Kidney (tissue), 2 donors: ENCODE data around the gene UGT1A9. TPM values are rescaled to one million over a fixed set of nuclear protein-coding genes. Genes with fewer than 3 reads are reported as not detected.

ENCODE experiments used
- polyA plus RNA-seq: library from polyadenylated mRNA; stranded (reverse); fragments of 350-450 nt; fragmentation: Illumina TruSeq; extraction: RNeasy Lipid Tissue Mini Kit (QIAGEN cat#74804); gene quantifications from one replicate; pipeline ENCODE4 v1.2.3, GENCODE V29; 2014; ENCODE audit warnings: low read depth, low replicate concordance; ENCODE audit not compliant: insufficient read depth
- total RNA-seq: library from RNA; stranded (reverse); fragmentation: NEBNext Ultra II Directional; extraction: Animal tissue kit (Norgen Biotek cat#: 25700); gene quantifications from one replicate; pipeline ENCODE4 v1.2.1, GENCODE V29; 2021
- donor health status: DM: yes; HTN: yes; CAD: no.

The UGT1A9 gene
- total and polyA plus RNA-seq, 2 donors from 2014 or later, result 1.4 to 414 TPM

Other genes with a start within 250 kb of the UGT1A9 start
- 51.6 TPM for gene USP40, start 105.1 kb upstream of the UGT1A9 start, total RNA-seq
- gene USP40, start 105.1 kb upstream of the UGT1A9 start, polyA plus RNA-seq, result 28.5 TPM
- gene UGT1A8, start 54.3 kb upstream of the UGT1A9 start, total RNA-seq, result not detected
- gene UGT1A8, start 54.3 kb upstream of the UGT1A9 start, polyA plus RNA-seq, result 30.0 TPM
- not detected for gene UGT1A10, start 35.5 kb upstream of the UGT1A9 start, total RNA-seq
- gene UGT1A10, start 35.5 kb upstream of the UGT1A9 start, polyA plus RNA-seq, result 6.6 TPM
- 0.35 TPM for gene UGT1A7, start 10.0 kb downstream of the UGT1A9 start, total RNA-seq
- gene UGT1A7, start 10.0 kb downstream of the UGT1A9 start, polyA plus RNA-seq, result 1.3 TPM
- gene UGT1A6, start 21.0 kb downstream of the UGT1A9 start, total RNA-seq, result 43.7 TPM
- gene UGT1A6, start 21.0 kb downstream of the UGT1A9 start, polyA plus RNA-seq, result 110 TPM
- gene UGT1A5, start 41.0 kb downstream of the UGT1A9 start, total RNA-seq, result 2.1 TPM
- gene UGT1A5, start 41.0 kb downstream of the UGT1A9 start, polyA plus RNA-seq, result not detected
- gene UGT1A4, start 46.8 kb downstream of the UGT1A9 start, total RNA-seq, result 1.1 TPM
- gene UGT1A4, start 46.8 kb downstream of the UGT1A9 start, polyA plus RNA-seq, result 0.84 TPM
- gene UGT1A3, start 57.1 kb downstream of the UGT1A9 start, total RNA-seq, result 0.57 TPM
- 0.47 TPM for gene UGT1A3, start 57.1 kb downstream of the UGT1A9 start, polyA plus RNA-seq
- gene UGT1A1, start 88.4 kb downstream of the UGT1A9 start, total RNA-seq, result 1.4 TPM
- gene UGT1A1, start 88.4 kb downstream of the UGT1A9 start, polyA plus RNA-seq, result 3.6 TPM
- gene MROH2A, start 106.4 kb downstream of the UGT1A9 start, total RNA-seq, result not detected
- 1.8 TPM for gene MROH2A, start 106.4 kb downstream of the UGT1A9 start, polyA plus RNA-seq
- 0.94 TPM for gene HJURP, start 182.6 kb downstream of the UGT1A9 start, total RNA-seq
- gene HJURP, start 182.6 kb downstream of the UGT1A9 start, polyA plus RNA-seq, result not detected
- gene TRPM8, start 245.5 kb downstream of the UGT1A9 start, total RNA-seq, result 2.5 TPM
- gene TRPM8, start 245.5 kb downstream of the UGT1A9 start, polyA plus RNA-seq, result not detected